Panc1 (cell line): ENCODE results near the gene TNFSF12. TPM values are rescaled to one million over a fixed set of nuclear protein-coding genes. Genes with fewer than 3 reads are reported as not detected.

Experiments used
- ATAC-seq: fragments of 200-7000 bp; cut with Tn5 transposase; 2 replicates; pipeline ENCODE4 v1.9.1; 2020; ENCODE audit warnings: mild to moderate bottlenecking, moderate library complexity
- BruUV-seq: library from RNA; stranded (reverse); fragments of 400-500 nt; replicated peaks from 2 replicates; lab custom pipeline; 2021; lab: Mats Ljungman, UMichigan
- CTCF ChIA-PET: fragments of 300-600 bp; sonication (Branson Sonifier 250); formaldehyde crosslinking; loops from one replicate; lab custom pipeline; 2022; ENCODE audit warnings: antibody characterized with exemption; lab: Charles Lee
- POLR2A ChIA-PET: fragments of 300-600 bp; sonication (Branson Sonifier 250); formaldehyde crosslinking; loops from one replicate; lab custom pipeline; 2022; ENCODE audit warnings: antibody characterized with exemption; lab: Charles Lee
- DNase-seq: peaks from one replicate; pipeline ENCODE4 v3.0.0-alpha.2; 2010; ENCODE audit warnings: low read depth, low spot score
- H3K27ac ChIP-seq: 2 replicates; pipeline ENCODE4 v1.5.1; 2011; ENCODE audit warnings: mild to moderate bottlenecking, low read length, inconsistent platforms
- H3K27me3 ChIP-seq: fragments of 200-500 bp; sonication (Bioruptor generic); 2 replicates; pipeline ENCODE4 v1.6.0; 2014; ENCODE audit warnings: low read length, inconsistent platforms; ENCODE audit not compliant: control insufficient read depth, insufficient read depth
- H3K36me3 ChIP-seq: fragments of 200-500 bp; sonication (Bioruptor generic); 2 replicates; pipeline ENCODE4 v1.5.1; 2014; ENCODE audit warnings: inconsistent platforms, mild to moderate bottlenecking, low read length, moderate library complexity; ENCODE audit not compliant: control insufficient read depth, insufficient read depth
- H3K4me1 ChIP-seq: 2 replicates; pipeline ENCODE4 v1.5.1; 2011; ENCODE audit warnings: inconsistent platforms, mild to moderate bottlenecking, low read length, moderate library complexity; ENCODE audit not compliant: control insufficient read depth, insufficient read depth
- H3K4me3 ChIP-seq, 2 experiments: 2 replicates each; pipeline ENCODE4 v1.5.1; 2011 to 2012; ENCODE audit warnings: low read depth in 2 of 2, low read length in 2 of 2, mild to moderate bottlenecking in 2 of 2, inconsistent platforms in 1 of 2, moderate library complexity in 1 of 2
- H3K9me3 ChIP-seq: fragments of 200-500 bp; sonication (Bioruptor generic); 2 replicates; pipeline ENCODE4 v1.5.1; 2014; ENCODE audit warnings: low read depth, mild to moderate bottlenecking, inconsistent platforms, low read length, moderate library complexity; ENCODE audit not compliant: control insufficient read depth, insufficient read depth
- CTCF ChIP-seq: fragments of 450-650 bp; IDR thresholded peaks from 2 replicates; pipeline ENCODE4 v1.5.1; 2017; ENCODE audit warnings: mild to moderate bottlenecking
- POLR2AphosphoS5 ChIP-seq: IDR thresholded peaks from 2 replicates; pipeline ENCODE4 v1.6.1; 2012; ENCODE audit warnings: mild to moderate bottlenecking, low read depth, low read length, moderate library complexity
- REST ChIP-seq, 2 experiments: IDR thresholded peaks; 2 replicates each; pipeline ENCODE4 v1.6.1; 2011 to 2012; ENCODE audit warnings: low read depth in 2 of 2, control low read depth in 1 of 2, low read length in 1 of 2, mild to moderate bottlenecking in 1 of 2, moderate library complexity in 1 of 2; ENCODE audit not compliant: insufficient read depth in 1 of 2
- SIN3A ChIP-seq: IDR thresholded peaks from 2 replicates; pipeline ENCODE4 v1.6.1; 2012; ENCODE audit warnings: low read depth, mild to moderate bottlenecking, low read length, moderate library complexity, borderline replicate concordance; ENCODE audit not compliant: insufficient read depth
- TCF7L2 ChIP-seq: IDR thresholded peaks from 2 replicates; pipeline ENCODE4 v1.6.1; 2011; ENCODE audit warnings: mild to moderate bottlenecking, low read depth, low read length, inconsistent platforms
- in situ Hi-C: cut with HindIII; loops from 2 replicates; pipeline ENCODE4 v1.10.0; 2016; ENCODE audit warnings: low sequenced_read_pairs, low pct_unique_long_range_greater_than_20kb
- intact Hi-C: fragments of 100-400 bp; cut with micrococcal nuclease; formaldehyde crosslinking; loops from one replicate; pipeline ENCODE4 v1.10.0; 2022; ENCODE audit not compliant: unreplicated experiment
- total RNA-seq: library from RNA; stranded (reverse); gene quantifications from one replicate; pipeline ENCODE4 v1.2.1, GENCODE V29; 2021; ENCODE audit not compliant: unreplicated experiment

The TNFSF12 gene
- total RNA-seq, 1 experiment from 2014 or later, result 12.6 TPM

GRCh38 chr17:7512824-7513540, 35.9 kb upstream of the TNFSF12 start:
- DNase-seq (no peak), ATAC-seq (no peak)
- no TSS peak for BruUV-seq
- TF ChIP-seq TCF7L2 (no peak), SIN3A (no peak), CTCF (no peak), POLR2AphosphoS5 (no peak), REST (IDR thresholded peaks at IDR 0.05; ENCODE audit: insufficient read depth in 1 of 2, low read depth in 2 of 2, low read length in 1 of 2) (no peak)
- intact Hi-C loops, result no loop called here
- no peaks in the 10 kb centered on the region for H3K4me1 ChIP-seq
- H3K27me3 ChIP-seq, result no peaks in the 10 kb centered on the region
- CTCF ChIA-PET, result interaction anchor here (0.6 to 1.9 kb wide), 2 partner anchors 23 to 47 kb away, joined by 4 to 10 read pairs; no protein-coding TSS in a partner anchor
- POLR2A ChIA-PET, result interaction anchor here (0.6 kb wide), 1 partner anchor 197 kb away, joined by 3 read pairs; no protein-coding TSS in a partner anchor
- no peak overlapping the region for H3K27ac ChIP-seq
- no peak overlapping the region for H3K4me3 ChIP-seq
- no peaks in the 10 kb centered on the region for H3K9me3 ChIP-seq
- in situ Hi-C loops, result no loop called here
- peaks cover 9% of the 10 kb centered on the region for H3K36me3 ChIP-seq

GRCh38 chr17:7513850-7514419, 34.9 kb upstream of the TNFSF12 start:
- no peak overlapping the region for H3K27ac ChIP-seq
- no peaks in the 10 kb centered on the region for H3K27me3 ChIP-seq
- peaks cover 3% of the 10 kb centered on the region for H3K36me3 ChIP-seq
- TF ChIP-seq POLR2AphosphoS5 (no peak), CTCF (no peak), TCF7L2 (no peak), SIN3A (no peak), REST (IDR thresholded peaks at IDR 0.05; ENCODE audit: insufficient read depth in 1 of 2, low read depth in 2 of 2, low read length in 1 of 2) (no peak)
- no peak overlapping the region for H3K4me3 ChIP-seq
- no peaks in the 10 kb centered on the region for H3K9me3 ChIP-seq
- intact Hi-C loops (no loop called here), in situ Hi-C loops (no loop called here)
- POLR2A ChIA-PET, result no interaction called here
- DNase-seq, result no peak
- no peaks in the 10 kb centered on the region for H3K4me1 ChIP-seq
- BruUV-seq, result TSS peak; percentile 90
- 0 out of 2 replicates have a peak, but pooled peaks have one; percentile 22 for ATAC-seq
- CTCF ChIA-PET, result interaction anchor here (1.1 to 1.9 kb wide), 2 partner anchors 9 to 46 kb away, joined by 4 to 10 read pairs; no protein-coding TSS in a partner anchor
